Stimulated activated CD4-positive, alpha-beta T cell treated with anti-CD3 and anti-CD28 coated beads, Interleukin-2, amount 100 ng/mL, for 4 hours (primary cell): ENCODE measurements around the gene NR6A1.

ENCODE experiments used
- DNase-seq: peaks from one replicate; pipeline ENCODE4 v3.0.0-alpha.2; 2020; ENCODE audit warnings: low read depth

Gene NR6A1

DNA sequence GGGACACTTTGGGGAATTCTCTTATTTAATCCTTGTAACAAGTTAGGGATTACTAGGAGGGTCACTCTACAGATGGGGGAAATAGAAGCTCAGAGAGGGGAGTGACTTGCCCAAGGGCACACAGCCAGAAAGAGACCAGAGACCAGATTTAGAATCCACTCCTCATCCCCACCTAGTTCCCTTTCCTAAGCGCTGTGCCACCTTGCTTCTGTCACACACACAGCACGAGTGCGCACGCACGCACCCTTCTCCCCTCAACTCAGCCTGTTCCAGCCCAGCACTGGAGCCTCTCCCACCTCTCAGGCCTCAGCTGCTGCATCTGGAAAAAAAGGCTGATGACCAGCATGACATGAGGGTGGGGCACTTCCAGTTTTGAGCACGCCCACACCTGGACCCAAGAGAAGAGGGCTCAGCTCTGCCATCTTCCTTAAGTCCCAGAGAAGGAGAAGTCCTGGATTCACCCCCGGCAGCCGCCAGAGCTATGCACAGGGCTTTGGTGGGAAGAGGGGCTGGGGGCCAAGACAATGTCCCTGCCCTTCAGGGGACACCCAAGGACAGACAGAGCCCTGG lies 282.4 kb downstream of the NR6A1 start:
- no peak for DNase-seq

DNA sequence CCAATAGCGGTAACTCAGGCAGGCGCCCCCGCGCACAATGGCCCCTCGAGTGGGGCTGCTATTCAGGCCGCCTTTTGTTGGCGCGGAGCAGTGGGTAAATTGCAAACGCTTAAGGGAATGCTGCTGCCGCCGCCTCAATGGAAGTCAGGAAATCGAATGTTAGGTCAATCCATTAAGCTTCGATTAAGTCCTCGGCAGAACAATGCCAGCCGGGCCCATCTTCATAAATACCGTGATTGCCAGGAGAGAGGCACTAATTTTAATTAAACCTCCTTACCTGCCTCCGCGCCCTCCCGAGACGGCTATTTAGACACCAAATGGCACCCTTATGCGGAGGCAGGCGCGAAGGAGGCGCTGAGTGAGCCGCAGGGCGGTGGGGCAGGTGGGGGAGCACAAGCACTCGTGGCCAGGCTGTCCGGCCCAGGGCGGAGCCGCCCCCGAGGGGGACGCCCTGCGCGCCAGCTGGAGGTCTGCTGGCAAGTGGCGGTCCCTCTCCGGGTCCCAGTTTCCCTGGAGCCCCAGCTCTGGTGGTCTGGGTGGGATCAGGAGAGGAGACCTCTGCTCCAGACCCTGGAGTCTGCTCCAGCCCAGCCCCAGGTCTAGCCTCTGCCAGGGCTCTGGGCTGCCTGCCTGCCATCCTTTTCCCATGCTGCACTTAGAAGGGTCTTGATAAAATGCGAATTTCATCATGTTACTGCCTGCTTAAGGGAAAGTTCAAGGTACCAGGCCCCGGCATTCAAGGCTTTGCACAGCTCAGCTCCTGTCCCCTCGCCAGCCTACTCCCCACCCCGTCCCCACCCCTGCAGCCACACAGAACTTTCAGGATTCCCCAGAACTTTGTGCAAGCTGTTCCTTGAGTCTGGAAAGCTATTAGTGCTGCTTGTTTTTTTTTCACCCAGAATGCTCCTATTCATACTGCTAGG lies 283.6 kb downstream of the NR6A1 start:
- no peak for DNase-seq

DNA sequence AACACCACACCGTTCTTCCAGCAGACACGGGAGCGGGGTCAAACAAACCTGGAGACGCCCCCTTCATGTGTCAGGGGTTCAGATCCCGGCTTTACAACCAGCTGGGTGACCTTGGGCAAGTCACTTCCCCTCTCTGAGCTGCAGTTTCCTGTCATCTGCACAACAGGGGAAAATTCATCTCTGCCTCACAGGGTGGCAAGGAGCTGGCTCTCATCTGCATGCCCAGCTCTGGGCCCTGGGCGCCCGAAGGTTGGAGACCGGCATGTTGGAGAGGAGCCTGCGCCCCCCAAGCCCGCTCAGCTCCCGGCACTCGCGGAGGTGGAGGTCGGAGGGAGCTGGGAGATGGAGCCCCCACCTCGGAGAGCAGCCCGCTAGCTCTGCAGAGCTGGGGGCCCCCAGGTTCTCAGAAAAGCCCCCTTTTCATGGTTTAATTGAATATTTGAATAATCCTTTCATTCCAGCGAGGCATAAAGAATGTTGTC lies 284.3 kb downstream of the NR6A1 start:
- DNase-seq: no peak

DNA sequence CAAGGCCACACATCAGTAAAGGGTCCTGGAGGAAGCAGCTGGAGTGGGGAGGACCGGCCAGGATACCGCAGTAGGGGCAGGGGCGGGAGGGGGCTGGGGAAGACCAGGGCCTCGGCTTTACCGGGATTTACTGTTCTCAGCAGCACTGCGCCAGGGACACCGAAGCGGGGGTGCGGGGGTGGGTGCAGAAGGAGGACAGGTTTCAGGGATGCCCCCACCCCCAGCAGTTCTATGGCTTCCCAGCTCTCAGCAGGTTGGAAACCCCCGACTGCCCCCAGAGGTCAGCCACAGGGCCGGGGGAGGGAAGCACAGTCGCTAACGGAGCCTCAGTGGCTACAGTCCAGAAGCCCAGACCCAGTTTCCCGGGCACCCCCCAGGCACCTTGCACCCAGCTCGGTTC lies 285.2 kb downstream of the NR6A1 start:
- no peak for DNase-seq

DNA sequence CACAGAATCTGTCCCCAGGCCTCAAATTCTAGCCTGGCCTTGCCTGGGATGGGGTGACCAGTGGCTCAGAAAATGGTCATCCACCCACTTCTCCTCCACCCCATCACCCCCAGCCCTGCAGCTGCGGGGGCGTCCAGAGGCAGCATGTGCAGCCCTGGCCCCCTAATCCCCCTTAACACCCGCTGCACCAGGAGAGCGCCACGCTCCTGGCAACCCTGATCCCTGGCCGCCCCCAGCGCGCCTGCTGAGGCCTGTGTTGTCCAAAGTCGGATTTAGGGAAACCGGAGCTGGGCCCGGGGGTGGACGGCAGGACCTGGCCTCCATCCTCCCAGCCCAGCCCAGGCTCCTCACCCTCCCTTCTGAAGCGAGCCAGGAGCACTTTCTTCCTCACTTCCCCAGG lies 285.9 kb downstream of the NR6A1 start:
- no peak for DNase-seq

DNA sequence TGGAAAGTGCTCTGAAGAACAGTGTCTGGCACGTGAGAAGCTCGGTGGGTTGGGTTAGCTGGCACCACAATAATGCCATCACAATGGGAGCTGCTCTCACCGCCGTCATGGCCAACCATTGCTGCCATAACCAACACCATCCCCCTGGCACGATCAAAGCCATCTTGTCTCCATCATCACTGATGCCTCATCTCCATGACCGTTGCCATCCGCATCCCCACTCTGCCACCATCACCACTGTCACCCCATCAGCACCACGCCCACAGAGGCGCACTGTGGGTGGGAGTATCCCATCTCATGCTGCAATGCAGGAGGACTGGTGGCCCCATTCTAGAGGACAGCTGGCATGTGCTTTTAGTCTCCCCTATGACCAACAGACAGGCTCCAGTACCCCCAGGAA lies 287.6 kb downstream of the NR6A1 start:
- DNase-seq: no peak

DNA sequence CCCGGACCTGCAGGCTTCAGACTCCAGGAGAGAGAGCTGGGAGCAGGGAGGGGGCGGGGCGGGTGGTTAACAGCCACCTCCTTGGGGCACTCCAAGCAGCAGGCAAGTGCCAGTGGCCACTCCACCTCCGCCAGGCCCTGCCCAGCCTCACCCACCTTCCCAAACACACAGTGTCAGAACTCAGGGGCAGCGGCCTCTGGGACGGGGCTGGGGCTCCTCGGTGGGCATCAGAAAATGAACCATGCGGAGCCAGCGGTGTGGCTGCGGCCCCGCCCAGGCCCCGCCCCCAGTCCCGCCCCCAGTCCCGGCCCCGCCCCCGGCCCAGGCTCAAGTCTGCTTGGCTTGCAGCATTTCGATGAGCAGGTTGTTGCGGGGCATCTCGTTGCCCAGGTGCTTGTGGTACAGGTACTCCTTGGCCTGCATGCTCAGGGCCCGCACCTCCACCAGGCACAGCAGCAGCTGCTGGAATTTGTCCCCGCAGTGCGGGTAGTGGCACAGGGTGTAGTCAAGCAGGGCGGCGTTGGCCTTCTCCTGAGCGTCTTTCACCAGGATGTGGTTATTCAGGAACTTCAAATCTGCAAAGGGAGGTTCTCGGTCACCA lies 288.6 kb downstream of the NR6A1 start:
- DNase-seq: no peak

DNA sequence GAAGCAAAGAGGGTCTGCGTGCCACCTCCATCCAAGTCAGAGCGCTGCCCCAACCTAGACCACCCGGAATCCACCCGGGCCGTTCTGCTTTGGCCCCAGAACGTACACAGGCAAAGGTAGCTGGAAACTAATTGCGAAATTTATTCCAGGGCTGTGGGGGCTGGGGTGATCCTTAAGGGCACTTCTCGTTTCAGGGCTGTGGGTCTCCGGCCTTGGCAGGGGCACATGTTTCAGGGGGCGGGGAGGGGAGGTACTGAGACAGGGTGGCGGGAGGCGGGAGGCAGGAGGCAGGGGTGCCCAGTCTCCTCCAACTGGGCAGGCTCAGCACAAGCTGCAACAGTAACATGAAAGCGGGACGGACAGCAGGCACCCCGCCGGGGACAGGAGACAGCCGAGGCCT lies 290.0 kb downstream of the NR6A1 start:
- no peak for DNase-seq

DNA sequence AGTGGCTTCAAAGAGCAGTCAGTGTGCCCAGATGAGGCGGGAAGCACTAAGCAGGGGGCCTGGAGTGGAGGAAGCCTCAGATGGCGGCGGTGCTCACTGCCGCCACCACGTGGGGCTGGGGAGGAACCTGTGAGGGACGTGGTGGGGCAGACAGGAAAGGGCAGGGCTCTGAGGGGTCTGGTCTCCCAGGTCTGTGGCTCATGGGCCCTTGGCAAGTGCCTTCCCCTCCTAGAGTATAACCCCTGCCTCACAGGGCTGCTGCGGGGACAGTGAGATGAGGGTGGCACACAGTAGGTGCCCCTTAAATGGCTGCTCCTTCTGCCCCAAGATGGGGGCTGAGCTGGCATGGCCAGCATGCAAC lies 290.5 kb downstream of the NR6A1 start:
- no peak for DNase-seq

DNA sequence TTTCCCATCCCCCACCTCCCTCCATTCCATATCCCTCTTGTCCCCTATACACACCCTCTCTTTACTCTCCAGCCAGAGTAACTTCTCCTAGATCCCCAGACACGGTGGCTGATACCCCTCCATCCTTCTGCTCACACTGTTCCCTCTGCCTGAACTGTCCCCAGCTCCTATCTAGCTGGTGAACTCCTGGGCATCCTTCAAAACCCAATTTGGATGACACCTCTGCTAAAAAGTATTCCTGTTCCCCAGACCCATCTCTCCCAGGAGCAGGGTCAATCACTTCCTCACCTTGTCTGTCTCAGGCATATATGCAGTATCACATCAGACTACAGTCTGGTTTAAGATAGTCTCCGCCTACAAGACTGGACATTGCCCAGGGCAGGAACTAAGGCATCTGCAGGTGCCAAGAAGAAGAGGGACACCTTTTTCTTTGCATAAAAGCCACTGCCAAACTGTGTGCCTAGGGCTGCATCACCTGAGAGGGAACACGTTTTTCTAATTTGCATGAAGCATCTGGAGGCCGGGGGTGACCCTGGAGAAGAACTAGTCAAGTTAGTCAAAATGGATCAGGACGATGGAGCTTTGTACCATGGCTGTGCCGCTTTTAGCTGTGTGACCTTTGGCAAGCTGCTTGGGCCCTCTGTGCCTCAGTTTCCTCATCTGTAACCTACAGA lies 291.0 kb downstream of the NR6A1 start:
- no peak for DNase-seq

DNA sequence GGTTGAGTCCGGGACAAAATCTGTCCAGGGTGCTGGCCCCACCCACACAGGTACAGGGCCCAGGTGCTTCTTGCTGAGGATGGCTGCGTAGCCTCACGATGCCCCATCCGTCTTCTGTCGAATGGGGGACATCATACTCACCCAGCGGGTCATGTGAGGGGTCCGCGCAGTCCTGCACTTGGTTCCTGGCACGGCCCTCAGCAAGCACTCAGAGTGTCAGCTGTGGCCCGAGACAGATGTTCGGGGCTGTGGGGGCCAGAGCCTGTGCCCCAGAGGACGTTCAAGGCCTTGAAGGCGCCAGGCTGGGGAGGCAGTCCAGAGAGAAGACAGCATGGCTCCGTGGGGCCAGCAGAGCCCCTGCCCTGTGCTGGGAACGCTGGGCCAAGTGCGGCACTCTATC lies 291.7 kb downstream of the NR6A1 start:
- no peak for DNase-seq

DNA sequence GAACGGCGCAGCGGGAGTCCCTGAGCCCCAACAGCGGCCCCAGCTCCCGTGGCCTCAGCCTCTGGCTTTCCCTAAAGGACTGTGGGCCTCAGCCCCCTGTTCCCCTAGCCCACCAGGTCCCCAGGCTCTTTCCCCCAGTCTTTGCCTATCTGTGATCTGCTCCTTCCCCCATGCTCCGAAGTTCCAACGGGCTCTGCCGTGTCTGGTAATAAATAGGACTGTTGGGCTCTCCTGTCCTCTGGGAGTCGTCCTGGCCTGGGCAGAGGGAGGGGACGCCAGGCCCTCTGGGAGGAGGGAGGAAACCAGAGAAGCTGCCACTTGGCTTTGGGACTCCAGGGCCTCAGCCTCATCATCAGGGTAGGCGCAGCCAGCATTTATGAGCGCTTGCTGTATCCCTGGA lies 292.8 kb downstream of the NR6A1 start:
- DNase-seq: no peak

DNA sequence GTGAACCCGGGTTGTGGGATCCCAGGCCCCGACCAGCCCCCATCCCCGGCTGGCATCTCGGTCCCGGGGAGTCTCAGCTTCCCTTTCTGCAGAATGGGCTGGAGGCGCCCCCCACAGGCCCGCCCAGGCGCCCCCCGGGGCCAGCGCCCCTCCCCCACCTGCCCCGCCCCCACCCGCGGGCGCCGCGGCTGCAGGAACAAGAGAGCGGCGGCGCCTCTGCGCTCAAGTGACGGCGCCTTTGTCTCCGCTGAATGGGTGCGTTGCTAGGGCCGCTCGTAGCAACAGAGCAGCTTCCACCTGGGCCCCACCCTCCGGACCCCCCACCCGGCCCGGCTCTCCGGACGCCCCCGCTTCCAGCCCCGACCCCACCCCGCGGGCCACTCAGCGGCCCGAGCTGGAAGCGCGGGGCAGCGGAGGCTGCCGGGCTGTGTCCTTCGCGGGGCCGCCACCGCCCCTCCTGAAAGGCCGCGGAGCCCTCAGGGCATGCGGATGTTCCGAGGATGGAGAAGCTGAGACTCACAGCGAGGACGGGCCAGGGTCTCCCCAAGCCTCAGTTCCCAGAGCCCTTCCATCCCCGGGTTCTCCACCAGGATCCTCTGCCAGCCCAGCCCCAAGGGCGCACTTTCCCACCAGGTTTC lies 293.3 kb downstream of the NR6A1 start:
- no peak for DNase-seq

DNA sequence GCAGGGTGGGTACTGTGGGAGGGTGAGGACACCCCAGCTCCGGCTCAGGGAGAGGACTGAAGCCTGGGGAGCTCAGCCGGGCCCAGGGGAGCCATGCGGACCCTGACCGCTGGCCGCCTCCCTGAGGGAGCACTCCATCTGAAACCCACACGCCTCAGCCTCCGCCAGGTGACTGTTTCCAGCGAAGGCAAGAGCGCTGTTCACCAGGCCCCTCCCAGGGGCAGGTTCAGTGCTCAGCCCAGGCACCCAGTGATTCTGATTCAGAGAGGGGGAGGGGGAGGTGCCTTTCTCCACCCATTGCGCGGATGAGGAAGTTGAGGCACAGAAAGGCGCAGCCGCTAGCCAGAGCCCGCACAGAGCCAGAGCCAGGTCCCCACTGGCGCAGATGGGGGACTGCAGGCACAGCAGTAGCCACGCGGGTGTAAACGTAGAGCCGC lies 293.9 kb downstream of the NR6A1 start:
- no peak for DNase-seq

DNA sequence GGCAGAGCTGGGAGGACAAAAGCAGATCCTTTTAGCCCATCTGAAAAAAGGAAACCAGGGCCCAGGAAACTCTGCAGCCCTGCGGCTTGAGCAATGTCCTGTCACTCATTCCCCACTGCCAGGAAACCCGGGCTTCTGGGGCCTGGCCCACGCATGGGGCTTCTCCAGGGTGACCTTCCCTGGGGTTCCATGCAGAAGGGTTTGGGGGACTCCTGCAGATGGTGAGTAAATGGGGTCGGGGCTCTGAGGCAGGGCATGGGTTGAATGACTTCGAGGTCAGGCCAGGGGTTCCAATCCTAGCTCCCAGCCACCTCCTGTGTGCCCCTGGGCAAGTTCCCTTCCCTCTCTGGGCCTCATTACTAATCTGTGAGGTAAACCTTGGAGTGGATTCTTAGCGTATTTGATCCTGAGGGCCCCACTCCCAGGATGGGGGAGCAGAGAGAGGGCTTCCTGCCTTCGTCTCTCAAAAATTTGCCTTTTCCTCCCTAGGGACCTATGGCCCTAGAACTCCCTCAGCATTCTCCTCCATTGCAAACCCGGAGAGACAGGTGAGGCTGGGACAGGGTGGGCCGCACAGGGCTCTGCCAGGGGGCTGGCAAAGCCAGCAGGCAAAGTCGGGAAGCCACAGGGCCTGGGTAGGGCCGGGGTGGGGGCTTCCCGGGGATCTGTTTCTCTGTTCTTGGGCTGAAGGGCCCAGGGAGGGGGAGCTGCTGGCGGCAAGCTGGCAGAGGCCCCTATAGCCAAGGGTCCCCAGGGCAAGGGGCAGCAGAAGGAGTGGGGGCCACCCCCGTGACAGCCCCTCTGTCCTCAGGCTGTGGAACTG lies 295.0 kb downstream of the NR6A1 start:
- no peak for DNase-seq

DNA sequence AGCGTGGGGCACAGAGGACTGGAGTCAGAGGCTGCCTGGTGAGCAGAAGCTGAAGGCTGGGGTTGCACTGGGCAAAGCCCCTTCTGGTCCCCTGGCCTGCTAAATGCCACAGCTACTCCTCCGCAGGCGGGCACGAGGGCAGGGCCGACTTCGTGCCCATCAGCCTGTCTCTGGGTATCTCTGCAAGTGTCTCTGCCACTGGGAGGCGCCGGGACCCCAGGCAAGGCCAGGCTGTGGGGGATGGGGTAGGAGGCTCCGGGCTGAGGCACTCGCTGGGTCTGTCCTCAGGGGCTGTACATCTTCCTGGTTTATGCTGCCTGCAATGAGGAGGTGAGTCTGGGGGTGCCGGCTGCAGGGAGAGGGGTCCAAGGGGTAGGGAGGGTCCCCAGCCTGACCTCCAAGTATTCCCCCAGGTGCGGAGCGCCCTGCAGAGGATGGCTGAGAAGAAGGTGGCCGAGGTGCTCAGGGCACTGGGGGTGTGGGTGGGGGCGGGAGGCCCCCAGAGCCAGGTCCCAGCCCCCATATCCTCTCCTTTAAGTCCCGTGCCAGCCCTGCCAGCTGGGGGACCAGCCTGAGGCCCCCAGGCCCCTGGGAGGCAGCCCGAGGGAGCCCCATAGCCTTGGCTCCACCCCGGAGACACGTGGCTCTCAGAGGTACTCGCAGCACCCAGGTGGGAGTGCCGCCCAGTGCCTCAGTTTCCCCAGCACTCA lies 295.8 kb downstream of the NR6A1 start:
- no peak for DNase-seq

DNA sequence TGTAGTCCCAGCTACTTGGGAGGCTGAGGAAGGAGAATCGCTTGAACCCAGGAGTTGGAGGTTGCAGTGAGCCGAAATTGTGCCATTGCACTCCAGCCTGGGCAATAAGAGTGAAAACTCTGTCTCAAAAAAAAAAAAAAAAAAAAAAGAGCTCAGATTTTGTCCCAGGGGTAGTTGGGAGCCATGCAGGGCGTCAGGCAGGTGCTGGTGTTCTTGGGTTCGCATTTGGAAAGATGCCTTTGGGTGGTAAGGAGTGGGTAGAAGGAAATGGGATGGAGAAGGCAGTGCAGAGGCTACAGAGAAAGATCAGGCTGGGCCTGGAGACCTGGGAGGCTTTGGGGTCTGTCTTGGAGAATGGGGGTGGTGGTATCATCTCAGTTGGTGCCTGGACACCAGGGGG lies 297.0 kb downstream of the NR6A1 start:
- DNase-seq: no peak

DNA sequence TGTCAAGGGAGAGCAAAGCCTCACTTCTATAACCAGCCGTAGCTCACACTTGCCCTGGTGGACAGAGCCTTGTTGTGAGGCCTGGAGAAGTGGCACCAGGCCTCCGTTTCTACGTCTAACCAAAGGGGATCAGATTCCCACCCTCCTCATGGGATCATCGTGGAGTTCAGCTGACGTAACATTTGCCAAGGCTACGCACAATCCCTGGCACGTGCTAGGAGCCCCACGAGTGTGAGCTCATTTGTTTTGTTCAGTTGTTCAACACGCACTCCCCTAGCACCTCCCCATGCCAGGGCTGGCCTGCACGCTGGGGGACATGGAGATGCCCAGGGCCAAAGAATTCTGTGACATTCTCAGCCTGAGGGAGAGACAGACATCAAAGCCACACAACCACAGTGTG lies 297.8 kb downstream of the NR6A1 start:
- DNase-seq: no peak

DNA sequence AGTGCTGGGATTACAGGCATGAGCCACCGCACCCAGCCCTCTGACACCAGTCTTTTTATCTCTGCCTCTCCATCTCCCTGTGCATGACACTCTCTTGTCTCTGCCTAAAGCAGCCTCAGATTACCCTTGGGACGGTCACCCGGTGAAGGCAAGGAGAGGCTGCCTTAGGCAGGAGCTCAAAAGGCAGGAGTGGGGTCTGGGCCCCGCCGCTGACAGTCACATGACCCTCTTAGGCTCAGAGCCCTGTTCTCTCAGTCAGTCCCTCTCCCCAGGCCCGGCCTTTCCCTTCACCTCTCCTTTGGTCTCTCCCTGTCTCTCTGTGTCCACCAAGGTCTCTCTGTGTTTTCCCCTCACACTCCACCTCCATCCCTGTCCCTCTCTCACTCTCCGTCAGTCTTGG lies 298.3 kb downstream of the NR6A1 start:
- DNase-seq: no peak

DNA sequence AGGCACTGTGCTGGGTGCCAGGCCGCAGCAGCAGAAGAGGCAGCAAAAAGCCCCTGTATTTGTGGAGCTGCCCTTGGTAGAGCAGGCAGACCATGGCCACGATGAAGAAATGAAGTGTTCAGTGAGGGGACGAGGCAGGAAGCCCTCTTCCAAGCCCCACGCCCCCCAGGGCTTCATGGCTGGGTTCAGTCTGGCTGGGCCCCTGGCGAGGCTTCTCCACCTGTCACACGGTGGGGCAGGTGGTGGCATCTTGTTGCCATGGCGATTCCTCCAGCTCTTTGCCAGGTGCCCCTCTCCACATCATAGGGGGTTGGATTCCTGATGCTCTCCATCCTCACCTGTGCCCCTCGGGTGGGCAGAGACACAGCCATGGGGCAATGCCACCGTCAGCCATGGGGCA lies 299.4 kb downstream of the NR6A1 start:
- no peak for DNase-seq

DNA sequence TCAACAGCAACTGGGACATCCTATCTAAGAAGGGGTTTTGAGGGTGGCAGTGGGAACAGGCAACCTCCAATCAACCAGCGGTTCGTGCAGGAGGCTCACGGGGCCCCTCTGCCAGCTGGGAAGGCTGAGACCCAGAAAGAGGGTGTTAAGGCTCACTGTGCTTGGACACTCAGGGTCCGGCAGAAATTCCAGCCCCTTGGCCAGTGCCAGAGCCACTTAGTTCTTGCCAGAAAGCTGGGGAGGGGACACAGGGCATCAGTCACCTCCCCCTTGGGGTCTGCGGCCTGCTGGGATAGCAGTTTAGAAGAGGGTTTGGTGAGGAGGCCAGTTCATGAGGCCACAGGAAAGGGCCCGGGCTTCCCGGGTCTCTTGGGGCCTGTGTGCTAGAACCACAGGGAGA lies 300.4 kb downstream of the NR6A1 start:
- no peak for DNase-seq
